H1 (cell line): ENCODE data around the gene NOX5. TPM values are rescaled to one million over a fixed set of nuclear protein-coding genes. Genes with fewer than 3 reads are reported as not detected.

ENCODE experiments used
- CHD7 ChIP-seq: fragments of 300-600 bp; sonication (generic); IDR thresholded peaks from 2 replicates; pipeline ENCODE4 v1.7.1; 2012; ENCODE audit warnings: low read length, moderate library complexity, mild to moderate bottlenecking, inconsistent platforms; ENCODE audit not compliant: insufficient replicate concordance
- polyA plus RNA-seq, 7 experiments: library from polyadenylated mRNA; depleted of rRNA in 3 of 7; stranded (reverse) in 5 of 7; unstranded in 2 of 7; fragments of >200 nt in 5 of 7; fragments of 200-250 nt in 2 of 7; gene quantifications; 1 replicate in 5 of 7; 2 replicates in 1 of 7; 4 replicates in 1 of 7; pipeline versions ENCODE4 v1.2.1 to v1.2.3, GENCODE V29; 2011 to 2013; ENCODE audit warnings: missing spikeins in 2 of 7, mixed read lengths in 2 of 7
- total RNA-seq: library from RNA; stranded (reverse); fragmentation: NEBNext Ultra II Directional; extraction: Animal tissue kit (Norgen Biotek cat#: 25700); gene quantifications from 2 replicates; pipeline ENCODE4 v1.2.1, GENCODE V29; 2021

NOX5 gene
- total and polyA plus RNA-seq, 2 of the 8 experiments (the other 6 are each of a cell fraction or from before 2014, with no cell fraction given), result under 0.01 TPM; not detected in 1

- TF ChIP-seq CHD7, result no peak
Observed at GRCh38 chr15:69032703-69033373, 18.3 kb downstream of the NOX5 start (continued).
